Measurements from ENCODE around the gene GNAQ. TPM values are rescaled to one million over a fixed set of nuclear protein-coding genes. Genes with fewer than 3 reads are reported as not detected.

Gene GNAQ
- total and polyA plus RNA-seq, 12 donors = 5.4 to 19.8 (median 13.2) TPM

GRCh38 chr9:77830618-77831285 is 200.9 kb downstream of the GNAQ start:
- Histone ChIP-seq H3K4me3 (no peak overlapping the region), H3K36me3 (no peaks in the 10 kb centered on the region), H3K27ac (peak overlapping the region in 1 of 10 donors; percentile 24), H3K4me1 (peaks cover 0 to 92% (median 33%) of the 10 kb centered on the region in 9 donors), H3K27me3 (no peaks in the 10 kb centered on the region), H3K9me3 (no peaks in the 10 kb centered on the region)
- no peak for DNase-seq
- TF ChIP-seq CTCF (IDR thresholded peaks at IDR 0.05) = no peak
- intact Hi-C loops (cut with DNase I) = no loop called here
- ATAC-seq = no peak

GRCh38 chr9:77829420-77829819 is 202.2 kb downstream of the GNAQ start:
- H3K9me3 ChIP-seq = no peaks in the 10 kb centered on the region
- H3K27ac ChIP-seq = peak overlapping the region in 1 of 10 donors; percentile 12
- ATAC-seq = peak in 5 of 8 donors; percentile 23 to 67 (median 59)
- intact Hi-C loops (cut with DNase I) = no loop called here
- no peak overlapping the region for H3K4me3 ChIP-seq
- no peaks in the 10 kb centered on the region for H3K36me3 ChIP-seq
- 83 to 84% methylated on average over 4 of the region's 4 CpGs for WGBS, 2 donors
- no peak for DNase-seq
- no peak for TF ChIP-seq CTCF (IDR thresholded peaks at IDR 0.05)
- peaks cover 0 to 79% (median 28%) of the 10 kb centered on the region in 9 donors for H3K4me1 ChIP-seq
- no peaks in the 10 kb centered on the region for H3K27me3 ChIP-seq

- H3K27ac ChIP-seq = peak overlapping the region in 1 of 10 donors; percentile 12
- no peaks in the 10 kb centered on the region for H3K27me3 ChIP-seq
- peaks cover 0 to 63% (median 16%) of the 10 kb centered on the region in 9 donors for H3K4me1 ChIP-seq
- TF ChIP-seq CTCF (IDR thresholded peaks at IDR 0.05) = no peak
- intact Hi-C loops (cut with DNase I) = no loop called here
- H3K4me3 ChIP-seq = no peak overlapping the region
- ATAC-seq (peak in 1 of 8 donors; percentile 31), DNase-seq (no peak)
- no peaks in the 10 kb centered on the region for H3K36me3 ChIP-seq
- 58 to 63% methylated on average over 6 of the region's 6 CpGs for WGBS, 2 donors
- H3K9me3 ChIP-seq = no peaks in the 10 kb centered on the region
Observed at GRCh38 chr9:77827104-77827784, 204.4 kb downstream of the GNAQ start.

- H3K27ac ChIP-seq = no peak overlapping the region
- peaks cover 2 to 61% (median 16%) of the 10 kb centered on the region in 9 donors for H3K4me1 ChIP-seq
- intact Hi-C loops (cut with DNase I) = no loop called here
- ATAC-seq (no peak), DNase-seq (no peak)
- 80 to 86% methylated on average over 5 of the region's 5 CpGs for WGBS, 2 donors
- H3K9me3 ChIP-seq = no peaks in the 10 kb centered on the region
- TF ChIP-seq CTCF (IDR thresholded peaks at IDR 0.05) = no peak
- H3K27me3 ChIP-seq = no peaks in the 10 kb centered on the region
- no peak overlapping the region for H3K4me3 ChIP-seq
- H3K36me3 ChIP-seq = no peaks in the 10 kb centered on the region
Observed at GRCh38 chr9:77826621-77827020, 205.0 kb downstream of the GNAQ start.
